DMS53 treated with DMSO at 0.1 percent for 48 hours (cell line): ENCODE data around the gene MBNL3.

Source experiments
- DNase-seq: peaks from one replicate; lab custom pipeline; 2025; ENCODE audit not compliant: unreplicated experiment; lab: John Stamatoyannopoulos, UW

Gene MBNL3

GRCh38 chrX:132488819-132489577 is at the start of gene MBNL3:
Gene MBNL3, minus strand, starts transcription at chrX:132489038. Its CDS starts 49,427 bp downstream, at chrX:132439611.
- DNase-seq = peak; percentile 70

- no peak for DNase-seq
Observed at GRCh38 chrX:132533409-132533808, 44.6 kb upstream of the MBNL3 start.

GRCh38 chrX:132532913-132533312 is 44.1 kb upstream of the MBNL3 start:
- peak; percentile 17 for DNase-seq

- no peak for DNase-seq
Observed at GRCh38 chrX:132532097-132532496, 43.3 kb upstream of the MBNL3 start.

GRCh38 chrX:132520792-132521191 is 32.0 kb upstream of the MBNL3 start:
- DNase-seq = no peak

- DNase-seq = no peak
Observed at GRCh38 chrX:132520213-132520612, 31.4 kb upstream of the MBNL3 start.

- DNase-seq = no peak
Observed at GRCh38 chrX:132518401-132518800, 29.6 kb upstream of the MBNL3 start.

- no peak for DNase-seq
Observed at GRCh38 chrX:132508834-132509233, 20.0 kb upstream of the MBNL3 start.

- DNase-seq = no peak
Observed at GRCh38 chrX:132505116-132505515, 16.3 kb upstream of the MBNL3 start.

GRCh38 chrX:132504417-132504816 is 15.6 kb upstream of the MBNL3 start:
- DNase-seq = no peak

- no peak for DNase-seq
Observed at GRCh38 chrX:132501606-132502005, 12.8 kb upstream of the MBNL3 start.

GRCh38 chrX:132497432-132497831 is 8.6 kb upstream of the MBNL3 start:
- DNase-seq = no peak

GRCh38 chrX:132493095-132493494 is 4.3 kb upstream of the MBNL3 start:
- DNase-seq = no peak

- no peak for DNase-seq
Observed at GRCh38 chrX:132491191-132491590, 2.4 kb upstream of the MBNL3 start.

- DNase-seq = peak; percentile 31
Observed at GRCh38 chrX:132489578-132490419, 961 bp upstream of the MBNL3 start.

- peak; percentile 21 for DNase-seq
Observed at GRCh38 chrX:132488180-132488705, 595 bp downstream of the MBNL3 start.

- DNase-seq = no peak
Observed at GRCh38 chrX:132486599-132487178, 2.1 kb downstream of the MBNL3 start.

- DNase-seq = no peak
Observed at GRCh38 chrX:132483951-132484350, 4.9 kb downstream of the MBNL3 start.

GRCh38 chrX:132483488-132483887 is 5.3 kb downstream of the MBNL3 start:
- no peak for DNase-seq

GRCh38 chrX:132482632-132483031 is 6.2 kb downstream of the MBNL3 start:
- no peak for DNase-seq

- DNase-seq = no peak
Observed at GRCh38 chrX:132481449-132481848, 7.4 kb downstream of the MBNL3 start.
